Smooth muscle cell (in vitro differentiated cells): Measurements from ENCODE around the gene XXYLT1. TPM values are rescaled to one million over a fixed set of nuclear protein-coding genes. Genes with fewer than 3 reads are reported as not detected.

Source experiments
- DNase-seq: peaks from one replicate; lab custom pipeline; 2025; ENCODE audit not compliant: unreplicated experiment; lab: John Stamatoyannopoulos, UW
- H2AFZ ChIP-seq: fragments of 200-600 bp; sonication (generic); 2 replicates; pipeline ENCODE4 v1.6.0; 2016; ENCODE audit warnings: antibody characterized with exemption, low read depth, mild to moderate bottlenecking
- H3F3A ChIP-seq: fragments of 200-600 bp; sonication (generic); 2 replicates; pipeline ENCODE4 v1.6.0; 2017; ENCODE audit warnings: antibody characterized with exemption, low read depth
- H3K27ac ChIP-seq: fragments of 200-600 bp; sonication (generic); 2 replicates; pipeline ENCODE4 v1.5.1; 2016; ENCODE audit warnings: low read depth, mild to moderate bottlenecking
- H3K27me3 ChIP-seq: fragments of 200-600 bp; sonication (generic); 2 replicates; pipeline ENCODE4 v1.6.1; 2016; ENCODE audit warnings: low read depth, mild to moderate bottlenecking
- H3K36me3 ChIP-seq: fragments of 200-600 bp; sonication (generic); 2 replicates; pipeline ENCODE4 v1.5.1; 2016; ENCODE audit warnings: low read depth
- H3K4me1 ChIP-seq: fragments of 200-600 bp; sonication (generic); 2 replicates; pipeline ENCODE4 v1.5.1; 2016; ENCODE audit warnings: low read depth
- H3K4me2 ChIP-seq: fragments of 200-600 bp; sonication (generic); 2 replicates; pipeline ENCODE4 v1.6.0; 2016; ENCODE audit warnings: mild to moderate bottlenecking
- H3K4me3 ChIP-seq: fragments of 200-600 bp; sonication (generic); 2 replicates; pipeline ENCODE4 v1.5.1; 2016; ENCODE audit warnings: mild to moderate bottlenecking
- H3K79me2 ChIP-seq: fragments of 200-600 bp; sonication (generic); 2 replicates; pipeline ENCODE4 v1.6.0; 2016; ENCODE audit warnings: low read depth, mild to moderate bottlenecking
- H3K9ac ChIP-seq: fragments of 200-600 bp; sonication (generic); 2 replicates; pipeline ENCODE4 v1.6.0; 2016; ENCODE audit warnings: low read depth
- H3K9me3 ChIP-seq: fragments of 200-600 bp; sonication (generic); replicated peaks from 2 replicates; pipeline ENCODE4 v1.5.1; 2016; ENCODE audit warnings: low read depth
- H4K20me1 ChIP-seq: fragments of 200-600 bp; sonication (generic); 2 replicates; pipeline ENCODE4 v1.6.0; 2016; ENCODE audit warnings: low read depth
- CTCF ChIP-seq: fragments of 200-600 bp; sonication (generic); IDR thresholded peaks from 2 replicates; pipeline ENCODE4 v1.5.1; 2017; ENCODE audit warnings: borderline replicate concordance, mild to moderate bottlenecking, antibody characterized with exemption; ENCODE audit not compliant: insufficient read depth, poor library complexity, severe bottlenecking
- WGBS: methylation state at CpG from one replicate; pipeline ENCODE4 v1.1.7; 2016; ENCODE audit warnings: low lambda C conversion rate; 5-methylcytosine and 5-hydroxymethylcytosine counted together
- polyA plus RNA-seq: library from polyadenylated mRNA; unstranded; fragments of >200 nt; fragmentation: Nextera tagmentation; extraction: Ambion mirVana; gene quantifications from 2 replicates; pipeline ENCODE4 v1.2.1, GENCODE V29; 2016
- total RNA-seq: library from RNA; depleted of rRNA; stranded (reverse); fragments of >200 nt; gene quantifications from 2 replicates; pipeline ENCODE4 v1.2.3, GENCODE V29; 2014

Gene XXYLT1
- total and polyA plus RNA-seq, 2 experiments from 2014 or later: 22.2 to 35.4 TPM

GRCh38 chr3:195058336-195059005 lies 212.5 kb downstream of the XXYLT1 start:
- Histone ChIP-seq H3K36me3 (no peaks in the 10 kb centered on the region), H3K9ac (no peak overlapping the region)

GRCh38 chr3:195057716-195058115 lies 213.2 kb downstream of the XXYLT1 start:
- WGBS: 97% methylated on average over 7 of the region's 7 CpGs
- Histone ChIP-seq H3K27me3 (no peaks in the 10 kb centered on the region), H3K4me3 (no peak overlapping the region), H3K4me1 (peaks cover 5% of the 10 kb centered on the region), H3K27ac (no peak overlapping the region), H3K9me3 (no peaks in the 10 kb centered on the region), H4K20me1 (no peaks in the 10 kb centered on the region), H3K36me3 (no peaks in the 10 kb centered on the region), H2AFZ (no peak overlapping the region), H3K4me2 (no peak overlapping the region), H3F3A (no peaks in the 10 kb centered on the region), H3K9ac (no peak overlapping the region), H3K79me2 (no peaks in the 10 kb centered on the region)
- TF ChIP-seq CTCF: no peak
- DNase-seq: no peak

More at GRCh38 chr3:195058336-195059005, 212.5 kb downstream of the XXYLT1 start:
- no peak for TF ChIP-seq CTCF
- Histone ChIP-seq H3K79me2 (no peaks in the 10 kb centered on the region), H3K4me1 (peaks cover 5% of the 10 kb centered on the region), H3K4me2 (no peak overlapping the region), H3K9me3 (no peaks in the 10 kb centered on the region), H3K4me3 (no peak overlapping the region), H3K27ac (no peak overlapping the region), H3K27me3 (no peaks in the 10 kb centered on the region), H2AFZ (no peak overlapping the region), H3F3A (no peaks in the 10 kb centered on the region), H4K20me1 (no peaks in the 10 kb centered on the region)
- DNase-seq: no peak
- 95% methylated on average over 15 of the region's 15 CpGs for WGBS

GRCh38 chr3:195056506-195056905 lies 214.5 kb downstream of the XXYLT1 start:
- DNase-seq: no peak
- Histone ChIP-seq H3K4me2 (no peak overlapping the region), H2AFZ (no peak overlapping the region), H3F3A (no peaks in the 10 kb centered on the region), H3K36me3 (no peaks in the 10 kb centered on the region), H3K27ac (no peak overlapping the region), H3K4me3 (no peak overlapping the region), H3K9ac (no peak overlapping the region), H3K4me1 (peaks cover 5% of the 10 kb centered on the region), H3K79me2 (no peaks in the 10 kb centered on the region), H4K20me1 (no peaks in the 10 kb centered on the region), H3K27me3 (no peaks in the 10 kb centered on the region), H3K9me3 (no peaks in the 10 kb centered on the region)
- no peak for TF ChIP-seq CTCF
- WGBS: 76% methylated on average over 5 of the region's 5 CpGs

- Histone ChIP-seq H3F3A (no peaks in the 10 kb centered on the region), H3K9me3 (no peaks in the 10 kb centered on the region), H3K4me1 (no peaks in the 10 kb centered on the region), H3K4me3 (no peak overlapping the region), H3K79me2 (no peaks in the 10 kb centered on the region), H3K27me3 (no peaks in the 10 kb centered on the region), H3K27ac (no peak overlapping the region), H3K9ac (no peak overlapping the region), H2AFZ (no peak overlapping the region), H3K4me2 (no peak overlapping the region), H4K20me1 (no peaks in the 10 kb centered on the region), H3K36me3 (no peaks in the 10 kb centered on the region)
- DNase-seq: no peak
- no peak for TF ChIP-seq CTCF
- 93% methylated on average over 6 of the region's 6 CpGs for WGBS
Measured at GRCh38 chr3:195054311-195054710, 216.6 kb downstream of the XXYLT1 start.
